ENCODE results near the gene FAM117A.
"Not testable (repeated sequence)": the region's sequence is repeated elsewhere in the genome, so short reads cannot be mapped to it uniquely, and the experiment has no call there.

FAM117A gene

DNA sequence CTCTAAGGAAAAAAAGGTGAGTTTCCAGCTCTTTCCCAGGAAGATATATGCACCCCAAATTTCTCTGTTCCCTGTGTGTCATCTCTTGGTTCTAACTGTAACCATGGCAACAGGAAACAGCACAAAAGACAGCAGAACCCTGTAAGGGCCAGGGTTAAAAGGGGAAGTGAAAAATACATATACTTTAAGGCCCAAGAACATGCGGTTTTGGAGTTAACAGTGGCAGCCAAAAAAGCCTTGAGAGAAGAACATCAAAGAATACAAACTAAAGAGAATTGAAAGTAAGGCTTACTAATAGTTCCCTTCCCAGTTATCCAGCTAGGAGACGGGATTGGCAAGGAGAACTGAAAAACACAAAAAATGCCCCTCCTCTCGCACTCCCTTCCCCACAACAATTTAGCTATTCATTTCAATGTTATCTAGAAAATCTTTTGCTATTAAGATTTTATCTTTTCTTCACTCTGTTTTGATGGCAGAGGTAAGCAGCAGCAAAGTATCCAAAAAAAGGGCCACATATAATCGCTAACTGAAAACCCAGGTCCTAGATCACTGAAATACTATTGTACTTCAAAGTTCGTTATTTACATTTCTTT, 87.6 kb downstream of the FAM117A start:
- DNase-seq = no peak

DNA sequence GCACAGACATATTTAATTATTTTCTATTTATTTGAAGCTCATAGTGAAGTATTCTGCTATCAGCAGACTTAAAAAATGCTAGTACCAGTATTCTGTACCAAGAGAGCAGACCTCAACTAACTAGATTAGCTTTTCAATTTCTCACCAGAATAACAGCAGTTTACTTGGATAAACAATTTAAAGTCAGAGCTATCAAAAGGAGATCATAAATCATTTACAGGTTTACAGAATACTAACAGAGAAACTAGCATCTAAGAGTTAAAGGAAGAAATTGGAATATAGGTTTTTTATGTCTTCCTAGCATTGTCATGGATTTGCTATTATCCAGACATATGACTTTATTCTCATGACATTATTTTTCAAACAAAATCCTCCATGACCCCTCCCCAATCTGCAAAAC, 89.4 kb downstream of the FAM117A start:
- DNase-seq = no peak

DNA sequence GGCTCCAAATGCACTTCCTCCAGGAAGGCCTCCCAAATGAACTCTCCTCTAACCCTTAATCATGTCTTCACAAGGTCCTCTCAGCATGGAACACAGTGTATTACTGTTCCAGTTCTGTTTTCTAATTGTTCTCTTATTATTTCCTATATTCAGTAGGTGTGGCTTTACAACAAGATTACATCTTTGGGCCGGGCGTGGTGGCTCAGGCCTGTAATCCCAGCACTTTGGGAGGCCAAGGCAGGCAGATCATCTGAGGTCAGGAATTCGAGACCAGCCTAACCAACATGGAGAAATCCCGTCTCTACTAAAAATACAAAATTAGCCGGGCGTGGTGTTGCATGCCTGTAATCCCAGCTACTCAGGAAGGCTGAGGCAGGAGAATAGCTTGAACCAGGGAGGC, 90.3 kb downstream of the FAM117A start:
- DNase-seq = not testable (repeated sequence)

DNA sequence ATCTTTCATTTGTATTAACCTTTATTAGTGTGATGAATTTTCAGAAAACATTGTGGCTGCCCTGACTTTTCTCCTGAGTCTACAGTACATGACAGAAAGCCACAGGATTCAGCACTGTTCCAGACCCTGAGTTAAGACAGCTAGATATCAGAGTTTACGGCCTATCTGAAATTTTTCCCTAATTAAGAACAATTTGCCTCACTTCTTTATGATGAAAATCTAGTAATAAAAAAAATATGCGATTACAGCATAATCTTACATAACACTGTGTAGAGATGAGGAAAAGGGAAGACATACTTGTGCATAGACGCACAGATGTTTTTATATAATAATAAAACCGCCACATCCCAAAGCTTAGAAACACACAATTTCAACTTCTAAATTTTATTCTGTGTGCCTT, 93.3 kb downstream of the FAM117A start:
- no peak for DNase-seq

DNA sequence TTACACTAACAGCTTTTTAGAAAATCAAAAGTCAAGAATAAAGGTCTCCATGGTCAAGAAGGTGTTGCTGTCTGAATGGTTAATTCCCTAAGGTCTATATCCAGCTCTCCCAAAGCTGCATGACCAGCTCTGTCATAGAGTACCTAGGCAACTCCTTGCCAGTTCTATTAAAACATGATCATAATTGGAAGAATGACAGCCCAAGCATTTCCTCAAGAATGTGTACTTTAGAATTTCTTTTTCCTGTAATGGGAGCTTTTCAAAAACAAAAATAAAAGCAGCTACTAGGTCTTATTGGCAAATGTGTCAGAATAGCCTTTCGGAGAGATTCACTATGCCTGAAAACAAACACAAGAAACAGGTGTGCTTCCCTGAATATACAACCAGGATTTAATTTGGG, 93.9 kb downstream of the FAM117A start:
- no peak for DNase-seq

DNA sequence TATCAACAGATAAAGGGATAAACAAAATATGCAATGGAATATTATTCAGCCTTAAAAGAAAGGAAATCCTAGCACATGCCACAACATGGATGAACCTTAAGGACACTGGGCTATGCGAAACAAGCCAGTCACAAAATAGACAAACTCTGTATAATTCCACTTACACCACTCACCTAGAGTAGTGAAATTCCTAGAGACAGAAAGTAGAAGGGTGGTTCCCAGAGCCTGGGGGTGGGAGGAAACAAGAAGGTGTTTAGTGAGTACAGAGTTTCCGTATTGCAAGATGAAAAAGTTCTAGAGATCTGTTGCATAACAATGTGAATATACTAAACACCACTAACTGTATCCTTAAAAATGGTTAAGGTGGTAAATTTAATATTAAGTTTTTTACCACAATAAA, 96.1 kb downstream of the FAM117A start:
- no peak for DNase-seq

DNA sequence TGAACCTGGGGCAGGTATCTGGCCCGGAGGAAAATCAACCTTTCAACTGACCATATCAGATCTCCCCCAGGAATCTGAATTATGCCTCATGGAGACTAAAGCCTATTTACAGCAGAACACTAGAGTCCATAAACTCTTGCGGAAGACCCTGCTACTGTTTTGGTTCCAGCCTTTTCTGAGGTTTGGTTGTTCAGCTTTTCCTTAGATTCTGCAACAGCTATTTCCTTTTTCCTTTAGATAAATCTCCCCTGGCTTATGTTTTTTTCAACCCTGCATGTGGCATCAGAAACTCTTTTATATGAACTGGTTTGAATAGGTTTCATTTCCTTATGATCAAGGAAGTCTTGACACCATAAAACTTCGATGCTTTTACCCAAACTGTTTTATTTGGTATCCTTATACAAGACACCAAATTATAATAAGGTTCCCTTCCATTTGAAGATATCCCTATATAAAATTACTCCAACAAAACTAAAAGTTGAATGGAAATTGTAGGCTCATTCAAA, 99.2 kb downstream of the FAM117A start:
- no peak for DNase-seq

Measured in NCI-H2227 treated with DMSO at 0.1 percent for 48 hours (cell line).